GM19240 (cell line): Measurements from ENCODE around the gene KISS1.
A peak's percentile ranks its signal among the peaks of the same experiment; 100 is the strongest.

ENCODE experiments used
- DNase-seq: peaks from one replicate; pipeline ENCODE4 v3.0.0; 2011; ENCODE audit warnings: low spot score; ENCODE audit not compliant: insufficient read length

KISS1 gene

GRCh38 chr1:204218552-204218951 is 22.3 kb upstream of the KISS1 start:
- no peak for DNase-seq

GRCh38 chr1:204217648-204218000 is 21.3 kb upstream of the KISS1 start:
- no peak for DNase-seq

DNA sequence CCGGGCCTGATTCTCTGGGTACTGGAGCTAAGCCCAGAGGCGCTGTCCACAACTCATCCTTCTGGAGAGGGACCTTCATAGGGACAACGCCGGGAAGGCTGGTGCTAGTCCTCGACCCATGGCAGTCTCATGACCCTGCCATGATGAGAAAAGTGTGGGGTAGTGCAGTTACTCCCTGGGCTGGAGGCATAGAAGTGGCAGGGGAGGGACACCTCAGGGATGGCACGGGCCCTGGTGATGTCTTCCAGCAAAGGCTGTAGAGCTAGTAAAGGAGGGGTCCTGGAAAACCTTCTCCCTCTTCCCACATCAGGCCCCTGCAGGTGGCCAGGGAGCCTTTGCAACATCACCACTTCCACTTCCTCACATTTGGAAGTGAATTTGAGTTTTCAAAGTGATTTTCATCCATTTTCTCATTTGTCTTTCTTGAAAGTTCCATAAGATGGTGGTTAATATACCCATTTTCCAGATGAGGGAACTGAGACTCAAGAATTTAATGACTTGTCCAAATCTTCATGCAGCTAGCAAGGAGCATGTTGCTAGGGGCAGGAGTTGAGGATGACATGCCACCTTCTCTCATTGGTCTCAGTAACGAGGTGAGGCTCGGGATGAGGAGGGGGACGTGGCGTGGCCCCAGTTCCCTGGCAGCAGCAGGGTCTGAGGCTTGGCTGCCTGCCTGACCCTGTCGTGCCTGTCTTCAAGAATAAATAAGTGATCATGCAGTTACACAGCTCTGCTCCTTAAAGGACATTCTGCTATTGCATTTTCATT is 20.8 kb upstream of the KISS1 start:
- DNase-seq = no peak

DNA sequence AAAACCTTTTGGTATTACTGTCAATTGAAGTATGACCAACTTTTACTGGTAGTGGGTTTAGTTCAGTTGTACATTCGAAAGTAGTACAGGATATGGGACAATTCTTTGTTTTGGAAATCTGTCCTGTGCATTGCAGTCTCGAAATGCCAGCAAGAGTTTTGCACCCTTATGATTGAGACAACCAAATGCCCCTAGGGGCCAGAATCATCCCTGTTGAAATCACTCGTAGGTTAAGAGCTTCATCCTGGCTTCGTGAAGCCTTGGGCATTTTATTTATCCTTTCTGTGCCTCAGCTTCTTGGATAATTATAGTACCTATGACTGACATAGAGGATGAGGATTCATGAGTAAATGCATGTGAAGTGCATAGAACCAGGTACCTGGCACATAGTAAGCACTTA is 19.9 kb upstream of the KISS1 start:
- no peak for DNase-seq

- DNase-seq = no peak
These were observed 17.7 kb upstream of the KISS1 start, which contains the start of gene GOLT1A for GRCh38 chr1:204213668-204214662. Gene GOLT1A, minus strand, starts transcription at chr1:204213988. Its CDS starts 82 bp downstream, at chr1:204213906.

DNA sequence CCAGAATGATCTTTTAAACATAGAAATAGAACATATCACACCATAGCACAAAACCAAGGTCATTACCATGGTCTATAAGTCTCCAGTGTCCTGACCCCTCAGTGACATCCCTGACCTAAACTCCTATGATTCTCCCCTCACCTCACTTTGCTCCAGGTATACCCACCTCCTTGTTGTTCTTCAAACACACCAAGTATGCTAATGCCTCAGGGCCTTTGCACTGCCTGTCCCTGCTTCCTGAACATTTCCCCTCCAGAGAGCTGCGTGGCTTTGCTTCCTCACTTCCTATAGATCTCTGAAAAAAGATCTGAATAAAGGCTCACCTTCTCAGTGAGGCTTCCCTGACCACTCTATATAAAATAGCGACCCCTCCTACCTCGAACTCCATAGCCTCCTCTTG is 16.4 kb upstream of the KISS1 start:
- DNase-seq = no peak

- no peak for DNase-seq
These were observed 14.8 kb upstream of the KISS1 start for GRCh38 chr1:204211046-204211445.

- DNase-seq = peak; percentile 86
These were observed 10.9 kb upstream of the KISS1 start for GRCh38 chr1:204207136-204207616.

DNA sequence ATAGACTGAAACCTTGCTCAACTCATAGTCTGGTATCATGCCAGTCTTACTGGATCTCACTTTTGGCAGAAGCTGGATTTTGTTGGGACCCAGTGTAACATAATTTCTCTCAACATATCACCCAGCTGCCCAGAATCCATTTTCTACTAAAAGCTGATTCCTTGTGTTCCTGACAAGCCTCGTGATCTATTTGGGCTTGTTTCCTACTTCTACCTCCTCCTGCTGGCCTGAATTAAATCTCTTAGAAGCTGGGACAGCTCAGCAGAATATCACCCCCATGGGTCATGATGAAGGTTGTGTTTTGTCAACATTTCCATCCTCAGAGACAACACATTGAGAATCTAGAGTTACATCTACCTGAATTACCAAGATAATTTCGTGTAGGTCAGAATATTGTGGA is 9.8 kb upstream of the KISS1 start:
- DNase-seq = no peak

- no peak for DNase-seq
These were observed 9.2 kb upstream of the KISS1 start for GRCh38 chr1:204205486-204205885.

GRCh38 chr1:204204944-204205343 is 8.7 kb upstream of the KISS1 start:
- no peak for DNase-seq

- DNase-seq = no peak
These were observed 7.0 kb upstream of the KISS1 start for GRCh38 chr1:204203206-204203767.

GRCh38 chr1:204202481-204202880 is 6.2 kb upstream of the KISS1 start:
- DNase-seq = no peak

GRCh38 chr1:204201348-204202040 is 5.2 kb upstream of the KISS1 start:
- no peak for DNase-seq

DNA sequence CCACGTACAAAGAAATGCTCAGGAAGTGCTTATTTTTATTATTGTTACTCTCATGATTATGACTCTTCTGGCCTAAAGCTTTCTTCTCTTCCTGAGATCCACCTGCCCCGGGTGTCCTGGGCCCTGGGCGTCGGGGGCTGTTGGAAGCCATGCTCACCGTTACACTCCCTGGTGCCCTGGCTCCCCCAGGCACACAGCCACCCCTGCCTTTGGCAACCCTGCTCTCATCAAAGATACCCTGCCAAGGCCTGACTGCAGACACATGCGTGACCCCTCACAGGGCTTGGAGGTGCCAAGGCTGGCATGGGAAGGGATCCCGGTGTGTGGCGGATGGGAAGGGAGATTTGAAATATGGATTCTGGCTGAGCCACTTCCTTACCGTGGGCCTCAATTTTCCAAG is 3.3 kb upstream of the KISS1 start:
- DNase-seq = no peak

- DNase-seq = no peak
These were observed 2.4 kb upstream of the KISS1 start for GRCh38 chr1:204198348-204199340.

- no peak for DNase-seq
These were observed 777 bp upstream of the KISS1 start for GRCh38 chr1:204197068-204197467.

DNA sequence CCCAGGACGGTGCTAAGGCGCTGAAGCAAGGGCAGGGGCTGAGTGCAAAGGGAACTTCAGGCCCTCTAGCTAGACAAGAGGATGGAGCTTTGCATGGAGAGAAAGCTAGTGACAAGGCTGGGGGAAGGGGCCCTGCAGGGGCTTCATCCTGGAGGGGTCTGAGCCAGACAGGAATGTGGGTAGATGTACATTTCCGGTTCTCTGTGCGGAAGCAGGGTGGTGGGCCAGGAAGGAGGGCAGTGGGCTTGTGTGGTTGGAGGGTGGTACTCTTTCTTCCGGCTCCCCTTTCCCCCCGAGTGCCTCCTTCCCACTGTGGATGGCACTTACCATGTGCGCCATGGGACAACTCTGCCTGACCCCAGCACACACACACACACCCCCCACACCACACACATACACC is 1.5 kb downstream of the KISS1 start:
- DNase-seq = no peak

- no peak for DNase-seq
These were observed 2.2 kb downstream of the KISS1 start for GRCh38 chr1:204194080-204194479.
